Colonic mucosa (tissue), 4 donors: ENCODE results near the gene MOB3A. TPM values are rescaled to one million over a fixed set of nuclear protein-coding genes. Genes with fewer than 3 reads are reported as not detected.

Source experiments
- DNase-seq: peaks from one replicate; pipeline ENCODE4 v3.0.0-alpha.2; 2020
- H3K27ac ChIP-seq: fragments of 200-600 bp; one replicate; pipeline ENCODE4 v1.8.0; 2021
- H3K27me3 ChIP-seq: fragments of 200-600 bp; one replicate; pipeline ENCODE4 v1.8.0; 2021
- H3K36me3 ChIP-seq: fragments of 200-600 bp; one replicate; pipeline ENCODE4 v1.8.0; 2021
- H3K4me1 ChIP-seq: fragments of 200-600 bp; one replicate; pipeline ENCODE4 v1.8.0; 2021; ENCODE audit warnings: mild to moderate bottlenecking
- H3K4me3 ChIP-seq: fragments of 200-600 bp; one replicate; pipeline ENCODE4 v1.8.0; 2021
- H3K9ac ChIP-seq, 2 donors: one replicate each; pipeline ENCODE4 v1.7.0; 2013; ENCODE audit warnings: control low read depth in 2 of 2, low read depth in 2 of 2, low read length in 2 of 2
- H3K9me3 ChIP-seq: fragments of 200-600 bp; one replicate; pipeline ENCODE4 v1.8.0; 2021
- CTCF ChIP-seq: fragments of 200-600 bp; IDR thresholded peaks from one replicate; pipeline ENCODE4 v1.8.0; 2022; ENCODE audit warnings: antibody characterized with exemption, mild to moderate bottlenecking
- intact Hi-C: fragments of 100-400 bp; cut with DNase I; formaldehyde crosslinking; loops from one replicate; pipeline ENCODE4 v1.14.1; 2022
- total RNA-seq, 2 donors: library from RNA; stranded (reverse); fragmentation: NEBNext Ultra II Directional in 1 of 2; extraction: Animal tissue kit (Norgen Biotek cat#: 25700) in 1 of 2; gene quantifications; one replicate each; pipeline ENCODE4 v1.2.1, GENCODE V29; 2021
- donor health status: healthy.
- donor health status: DM: no; HTN: no; CAD: no.
- donor health status: DM: no; HTN: no; CAD: no.

Gene MOB3A
- total RNA-seq, 2 donors from 2014 or later = 40.0 to 40.5 TPM

- H3K9ac ChIP-seq = peak overlapping the region; percentile 27 to 86
- no peak for DNase-seq
- peaks cover 3% of the 10 kb centered on the region for H3K9me3 ChIP-seq
- peak overlapping the region; percentile 96 for H3K27ac ChIP-seq
- H3K4me1 ChIP-seq = peaks cover 9% of the 10 kb centered on the region
- no peak overlapping the region for H3K4me3 ChIP-seq
- no peaks in the 10 kb centered on the region for H3K27me3 ChIP-seq
- H3K36me3 ChIP-seq = peaks cover under 1% of the 10 kb centered on the region
- no peak for TF ChIP-seq CTCF
- intact Hi-C loops = no loop called here
Observed at GRCh38 chr19:2033115-2033824, 62.9 kb downstream of the MOB3A start.

GRCh38 chr19:2032296-2032941, 63.7 kb downstream of the MOB3A start:
- Histone ChIP-seq H3K27ac (peak overlapping the region; percentile 96), H3K27me3 (no peaks in the 10 kb centered on the region), H3K36me3 (no peaks in the 10 kb centered on the region), H3K4me3 (no peak overlapping the region), H3K4me1 (peaks cover 9% of the 10 kb centered on the region), H3K9ac (peak overlapping the region; percentile 64 to 86), H3K9me3 (peaks cover 3% of the 10 kb centered on the region)
- no peak for TF ChIP-seq CTCF
- intact Hi-C loops = no loop called here
- DNase-seq = peak; percentile 98

- no peak overlapping the region for H3K27ac ChIP-seq
- TF ChIP-seq CTCF = no peak
- no peak overlapping the region for H3K4me3 ChIP-seq
- H3K36me3 ChIP-seq = no peaks in the 10 kb centered on the region
- peaks cover 9% of the 10 kb centered on the region for H3K4me1 ChIP-seq
- no peak for DNase-seq
- no peaks in the 10 kb centered on the region for H3K27me3 ChIP-seq
- H3K9me3 ChIP-seq = no peaks in the 10 kb centered on the region
- H3K9ac ChIP-seq = no peak overlapping the region
- intact Hi-C loops = no loop called here
Observed at GRCh38 chr19:2027361-2027760, 68.8 kb downstream of the MOB3A start.

GRCh38 chr19:2026770-2027169, 69.4 kb downstream of the MOB3A start:
- no peak for TF ChIP-seq CTCF
- no peak overlapping the region for H3K27ac ChIP-seq
- H3K9ac ChIP-seq = no peak overlapping the region
- intact Hi-C loops = no loop called here
- no peaks in the 10 kb centered on the region for H3K36me3 ChIP-seq
- no peak overlapping the region for H3K4me3 ChIP-seq
- no peaks in the 10 kb centered on the region for H3K9me3 ChIP-seq
- peak; percentile 54 for DNase-seq
- peaks cover 3% of the 10 kb centered on the region for H3K4me1 ChIP-seq
- no peaks in the 10 kb centered on the region for H3K27me3 ChIP-seq

- TF ChIP-seq CTCF = no peak
Observed at GRCh38 chr19:2022289-2022688, 73.8 kb downstream of the MOB3A start.

More at GRCh38 chr19:2022289-2022688, 73.8 kb downstream of the MOB3A start:
- Histone ChIP-seq H3K27me3 (no peaks in the 10 kb centered on the region), H3K4me1 (no peaks in the 10 kb centered on the region), H3K9me3 (no peaks in the 10 kb centered on the region), H3K27ac (no peak overlapping the region), H3K36me3 (no peaks in the 10 kb centered on the region), H3K9ac (no peak overlapping the region), H3K4me3 (no peak overlapping the region)
- intact Hi-C loops = no loop called here
- no peak for DNase-seq
